SK-MEL-5 (cell line): ENCODE data around the gene UBTD1. TPM values are rescaled to one million over a fixed set of nuclear protein-coding genes. Genes with fewer than 3 reads are reported as not detected.
A peak's percentile ranks its signal among the peaks of the same experiment; 100 is the strongest.
"Not testable (repeated sequence)": the region's sequence is repeated elsewhere in the genome, so short reads cannot be mapped to it uniquely, and the experiment has no call there.

Experiments used
- DNase-seq: peaks from one replicate; pipeline ENCODE4 v3.0.0-alpha.2; 2016; ENCODE audit warnings: low read depth, low spot score
- in situ Hi-C: cut with HindIII; loops from 2 replicates; pipeline ENCODE4 v1.10.0; 2016; ENCODE audit warnings: low sequenced_read_pairs, high pct_unique_total_duplicates, low pct_unique_long_range_greater_than_20kb
- polyA plus RNA-seq, 2 experiments: library from polyadenylated mRNA; depleted of rRNA; stranded (reverse); fragments of >200 nt; gene quantifications; 2 replicates each; pipeline ENCODE4 v1.2.3, GENCODE V29; 2015
- total RNA-seq: library from RNA; depleted of rRNA; stranded (reverse); fragments of >200 nt; shearing (Covaris generic); gene quantifications from 2 replicates; pipeline ENCODE4 v1.2.3, GENCODE V29; 2014; rRNA removed

UBTD1 gene, protein sequence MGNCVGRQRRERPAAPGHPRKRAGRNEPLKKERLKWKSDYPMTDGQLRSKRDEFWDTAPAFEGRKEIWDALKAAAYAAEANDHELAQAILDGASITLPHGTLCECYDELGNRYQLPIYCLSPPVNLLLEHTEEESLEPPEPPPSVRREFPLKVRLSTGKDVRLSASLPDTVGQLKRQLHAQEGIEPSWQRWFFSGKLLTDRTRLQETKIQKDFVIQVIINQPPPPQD
- 12.7 and 13.8 TPM in 2 replicates for total RNA-seq
- polyA plus RNA-seq (2015; cell fraction: cytosol; rRNA removed) = 28.0 and 29.8 TPM in 2 replicates
- polyA plus RNA-seq (2015; cell fraction: nucleus; rRNA removed) = 4.1 and 4.5 TPM in 2 replicates

GRCh38 chr10:97498841-97499560, at the start of gene UBTD1:
Gene UBTD1 (plus strand): TSS chr10:97498924. CDS start chr10:97499204, 280 bp downstream.
- in situ Hi-C loops = no loop called here

DNA sequence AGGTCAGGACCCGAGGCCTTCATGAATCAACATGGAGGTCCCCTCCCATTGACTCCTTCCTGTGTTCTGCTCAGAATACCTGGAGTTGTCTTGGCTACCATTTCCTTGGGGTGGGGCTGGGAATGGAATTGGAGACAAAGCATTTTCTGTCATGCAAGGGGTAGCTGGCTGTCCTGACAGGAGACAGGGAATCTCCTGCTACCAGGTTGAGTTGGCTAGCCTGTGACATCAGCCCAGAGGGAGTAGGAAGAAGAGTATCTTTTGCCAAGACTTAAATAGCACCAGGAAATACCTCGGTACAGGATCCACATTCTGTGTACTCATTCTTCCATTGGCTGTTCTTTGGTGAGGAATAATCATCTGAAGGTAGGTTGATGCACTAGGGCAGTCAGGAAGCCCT, 47.9 kb upstream of the UBTD1 start:
- DNase-seq = no peak
- in situ Hi-C loops = no loop called here

More at GRCh38 chr10:97498841-97499560, at the start of gene UBTD1:
- peak; percentile 32 for DNase-seq

DNA sequence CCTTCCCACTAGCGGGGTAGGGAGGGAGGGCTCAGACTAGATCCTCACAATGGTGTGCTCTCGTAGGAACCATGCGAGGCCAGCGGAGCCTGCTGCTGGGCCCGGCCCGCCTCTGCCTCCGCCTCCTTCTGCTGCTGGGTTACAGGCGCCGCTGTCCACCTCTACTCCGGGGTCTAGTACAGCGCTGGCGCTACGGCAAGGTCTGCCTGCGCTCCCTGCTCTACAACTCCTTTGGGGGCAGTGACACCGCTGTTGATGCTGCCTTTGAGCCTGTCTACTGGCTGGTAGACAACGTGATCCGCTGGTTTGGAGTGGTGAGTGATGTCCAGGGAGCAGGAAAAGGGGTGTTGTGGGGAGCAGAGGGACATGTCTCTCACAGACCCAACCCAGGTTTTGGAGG, 47.1 kb upstream of the UBTD1 start:
- in situ Hi-C loops = no loop called here
- no peak for DNase-seq

DNA sequence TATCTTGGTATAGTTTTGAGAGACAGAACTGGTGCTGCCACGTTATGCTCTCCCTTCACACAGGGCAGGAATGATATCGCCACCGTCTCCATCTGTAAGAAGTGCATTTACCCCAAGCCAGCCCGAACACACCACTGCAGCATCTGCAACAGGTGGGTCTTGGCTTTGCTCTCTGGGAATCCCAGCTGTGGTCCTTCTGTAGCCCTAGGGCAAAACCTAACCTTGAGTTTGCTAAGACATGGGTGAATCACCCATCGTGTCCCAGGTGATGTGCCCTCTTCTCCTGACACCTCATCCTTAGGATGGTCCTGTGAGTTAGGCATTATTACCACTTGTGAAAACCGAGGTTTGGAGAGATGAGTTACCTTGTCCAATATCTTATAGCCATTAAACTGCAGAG, 46.4 kb upstream of the UBTD1 start:
- in situ Hi-C loops = no loop called here
- DNase-seq = no peak

DNA sequence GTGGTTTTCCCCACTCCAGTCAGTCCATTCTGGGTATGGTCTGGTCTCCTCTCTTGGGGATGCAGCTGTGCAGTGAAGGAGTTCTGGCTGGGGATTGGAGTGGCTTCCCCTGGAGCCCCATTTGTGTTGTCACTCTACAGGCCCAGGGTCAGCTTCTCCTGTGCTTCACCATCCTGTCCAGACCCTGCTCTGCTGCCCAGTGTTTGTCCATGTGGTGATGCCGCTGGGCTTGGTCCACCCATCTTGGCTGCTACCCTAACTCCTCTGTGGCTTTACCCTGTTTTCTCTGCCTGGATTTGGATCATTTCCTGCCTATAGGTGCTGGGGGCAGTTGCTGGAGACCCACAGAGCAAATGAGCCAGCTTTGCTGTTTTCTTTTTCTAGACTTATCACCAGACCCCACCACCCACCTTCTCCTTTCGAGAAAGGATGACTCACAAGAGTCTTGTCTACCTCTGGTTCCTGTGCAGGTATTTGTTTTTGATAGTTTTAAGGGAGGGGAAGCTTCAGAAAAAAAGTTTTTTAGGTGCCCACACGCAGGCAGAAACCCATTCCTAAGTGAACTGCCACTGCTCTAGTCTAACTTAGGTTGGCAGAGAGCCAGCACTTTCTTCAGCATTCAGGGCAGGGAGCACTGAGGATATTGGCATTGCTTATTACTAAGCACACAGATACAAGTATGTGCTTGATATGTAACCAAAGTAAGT, 44.2 kb upstream of the UBTD1 start:
- in situ Hi-C loops = no loop called here
- no peak for DNase-seq

DNA sequence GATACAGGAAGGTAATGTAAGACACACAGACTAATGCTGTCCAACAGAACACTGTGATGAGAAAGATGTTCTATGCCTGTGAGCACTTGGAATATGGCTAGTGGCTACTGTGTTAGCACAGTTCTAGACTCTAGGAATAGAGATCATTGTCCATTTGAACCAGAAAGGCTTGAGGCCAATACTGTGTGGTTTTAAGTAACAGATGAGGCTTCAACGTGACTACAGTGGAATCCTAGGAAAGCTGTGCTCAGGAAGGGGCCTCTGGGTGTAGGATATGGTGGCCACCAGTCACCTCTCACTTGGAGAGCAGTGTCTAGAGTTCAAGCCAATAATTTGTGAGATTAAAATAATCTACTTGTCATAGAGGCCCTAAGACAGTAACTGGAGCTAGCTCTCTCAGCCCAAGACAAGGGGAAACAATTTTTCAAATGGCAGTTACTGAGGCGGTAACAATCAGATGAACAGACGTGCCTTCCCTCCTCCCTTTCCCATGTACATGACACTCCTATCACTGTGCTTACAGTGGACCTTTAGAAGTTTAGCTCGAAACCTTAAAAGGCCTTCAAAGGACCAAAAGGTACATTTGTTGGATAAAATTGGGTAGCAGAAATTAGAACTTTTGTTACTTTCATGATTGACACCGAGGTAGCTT, 42.6 kb upstream of the UBTD1 start:
- in situ Hi-C loops = no loop called here
- DNase-seq = peak; percentile 15

DNA sequence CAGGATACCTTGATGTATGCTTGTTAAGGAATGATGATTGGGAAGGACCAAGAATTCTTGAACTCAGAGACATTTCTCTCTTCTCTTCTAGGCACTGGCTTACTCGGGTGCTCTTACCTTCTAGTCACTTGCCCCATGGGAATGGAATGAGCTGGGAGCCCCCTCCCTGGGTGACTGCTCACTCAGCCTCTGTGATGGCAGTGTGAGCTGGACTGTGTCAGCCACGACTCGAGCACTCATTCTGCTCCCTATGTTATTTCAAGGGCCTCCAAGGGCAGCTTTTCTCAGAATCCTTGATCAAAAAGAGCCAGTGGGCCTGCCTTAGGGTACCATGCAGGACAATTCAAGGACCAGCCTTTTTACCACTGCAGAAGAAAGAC, 42.0 kb upstream of the UBTD1 start:
- DNase-seq = no peak
- in situ Hi-C loops = no loop called here

DNA sequence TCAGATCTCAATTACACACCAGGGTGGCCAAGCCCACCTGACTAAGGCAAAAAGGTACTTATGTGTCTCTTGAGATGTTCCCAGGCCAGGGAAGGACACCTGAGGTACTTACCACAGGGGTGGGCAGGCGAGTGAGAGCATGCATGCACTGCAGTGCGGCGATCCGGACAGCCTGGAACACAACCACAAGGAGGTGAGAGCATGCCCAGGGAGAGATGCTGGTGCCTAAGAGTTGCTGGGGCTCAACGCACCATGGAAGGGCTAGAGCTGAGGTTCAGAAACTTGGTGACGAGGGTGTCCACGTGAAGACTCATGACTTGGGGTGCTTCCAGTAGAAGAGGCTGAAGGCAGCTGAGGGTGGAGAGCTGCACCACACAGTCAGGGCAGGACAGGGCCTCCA, 39.6 kb upstream of the UBTD1 start:
- DNase-seq = no peak
- in situ Hi-C loops = no loop called here

DNA sequence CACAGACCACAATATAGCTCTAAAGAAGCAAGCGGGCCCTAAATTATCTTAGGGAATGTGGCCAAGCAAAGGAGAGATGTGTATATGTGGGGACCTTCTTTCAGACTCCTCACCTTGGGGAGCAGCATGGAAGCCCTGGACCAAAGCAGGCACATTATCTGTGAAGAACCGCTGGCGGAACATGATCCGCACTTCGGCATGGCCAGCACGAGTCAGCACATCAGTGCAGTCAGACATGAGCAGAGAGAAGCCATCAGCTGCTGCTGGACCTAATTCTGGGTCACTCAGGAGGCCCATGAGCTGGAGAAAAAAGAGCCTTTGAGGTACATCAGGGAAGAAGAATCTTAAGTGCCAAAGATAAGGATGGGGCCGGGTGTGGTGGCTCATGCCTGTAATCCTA, 38.8 kb upstream of the UBTD1 start:
- in situ Hi-C loops = no loop called here

DNA sequence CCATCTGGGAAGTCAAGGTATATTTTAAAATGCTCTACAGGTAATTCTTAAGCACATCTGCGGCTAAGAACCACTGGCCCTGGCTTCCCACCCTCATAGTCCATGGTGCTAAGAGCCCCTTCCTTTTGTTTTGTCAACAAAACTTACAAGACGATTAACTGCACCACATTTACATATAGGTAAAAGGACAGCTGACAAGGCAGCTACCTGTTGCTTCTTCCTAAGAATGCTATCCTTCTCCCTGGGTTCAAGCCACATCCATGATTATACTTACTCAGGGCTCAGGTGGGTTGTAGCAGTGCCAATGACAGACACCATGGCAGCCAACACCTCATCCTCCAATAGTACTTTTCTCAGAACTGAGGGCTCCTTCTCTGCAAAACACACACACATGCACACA, 36.4 kb upstream of the UBTD1 start:
- DNase-seq = no peak
- in situ Hi-C loops = no loop called here

More for the DNA sequence above, 38.8 kb upstream of the UBTD1 start:
- DNase-seq = no peak

GRCh38 chr10:97463363-97464132, 35.2 kb upstream of the UBTD1 start:
- peak; percentile 59 for DNase-seq
- in situ Hi-C loops = no loop called here

- no peak for DNase-seq
- in situ Hi-C loops = no loop called here
Observed at GRCh38 chr10:97464226-97464625, 34.5 kb upstream of the UBTD1 start.

GRCh38 chr10:97465982-97466381, 32.7 kb upstream of the UBTD1 start:
- in situ Hi-C loops = no loop called here

GRCh38 chr10:97466755-97467154, 32.0 kb upstream of the UBTD1 start:
- in situ Hi-C loops = no loop called here
- DNase-seq = no peak

More at GRCh38 chr10:97465982-97466381, 32.7 kb upstream of the UBTD1 start:
- no peak for DNase-seq

- in situ Hi-C loops = no loop called here
- no peak for DNase-seq
Observed at GRCh38 chr10:97468162-97468561, 30.6 kb upstream of the UBTD1 start.

DNA sequence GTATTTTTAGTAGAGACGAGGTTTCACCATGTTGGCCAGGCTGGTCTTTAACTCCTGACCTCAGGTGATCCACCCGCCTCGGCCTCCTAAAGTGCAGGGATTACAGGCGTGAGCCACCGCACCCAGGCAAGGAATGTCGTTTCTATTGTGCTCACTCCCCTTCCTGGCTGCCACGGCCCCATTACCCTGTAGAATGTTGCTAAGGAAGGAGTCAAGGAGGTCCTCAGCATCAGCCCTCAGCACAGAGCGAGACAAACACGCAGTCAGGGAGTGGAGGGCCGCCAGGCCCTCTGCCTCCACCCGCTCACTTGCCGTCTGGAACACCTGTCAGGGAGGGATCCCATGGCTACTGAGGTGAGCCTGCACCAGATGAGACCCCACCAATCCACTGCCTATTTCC, 29.9 kb upstream of the UBTD1 start:
- DNase-seq, in situ Hi-C loops: not testable (repeated sequence)

DNA sequence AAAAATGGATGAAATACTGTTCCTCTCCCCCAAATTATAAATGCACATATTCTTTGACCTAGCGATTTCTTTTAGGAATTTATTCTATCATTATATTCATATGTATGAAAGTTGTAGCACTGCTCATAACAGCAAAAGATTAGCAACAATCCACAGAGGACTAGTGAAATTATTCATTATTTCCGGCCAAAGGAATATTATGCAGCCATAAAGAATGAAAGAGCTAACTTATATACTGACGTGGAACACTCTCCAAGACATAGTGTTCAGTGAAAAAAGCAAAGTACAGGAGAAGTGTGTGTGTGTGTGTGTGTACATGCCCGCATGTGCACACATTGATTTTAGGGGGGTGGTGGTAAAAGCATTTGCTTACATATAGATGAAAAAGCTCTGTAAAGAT, 23.8 kb upstream of the UBTD1 start:
- in situ Hi-C loops = no loop called here

More for the DNA sequence above, 23.8 kb upstream of the UBTD1 start:
- no peak for DNase-seq
